ENCODE measurements around the gene SAMD14. TPM values are rescaled to one million over a fixed set of nuclear protein-coding genes. Genes with fewer than 3 reads are reported as not detected.

The SAMD14 gene
- polyA plus RNA-seq, 2 of the 4 experiments (the other 2 are of a cell fraction), result 0.12 to 0.75 TPM

DNA sequence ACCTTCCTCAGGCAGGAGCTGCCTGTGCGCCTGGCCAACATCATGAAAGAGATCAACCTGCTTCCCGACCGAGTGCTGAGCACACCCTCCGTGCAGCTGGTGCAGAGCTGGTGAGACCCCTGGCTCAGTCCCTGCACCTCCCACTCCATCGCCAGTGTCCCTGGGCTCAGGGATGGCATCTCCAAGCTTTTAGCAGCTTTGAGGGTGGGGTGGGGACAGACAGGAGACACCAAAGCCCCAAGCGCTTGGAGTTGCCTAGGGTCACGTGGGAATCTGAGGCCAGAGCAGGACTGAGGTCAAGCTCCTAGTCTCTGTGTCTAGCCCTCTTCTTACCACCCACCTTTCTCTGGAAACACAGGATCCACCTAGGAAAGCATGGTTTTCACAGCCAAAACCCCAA is 32.5 kb downstream of the SAMD14 start:
- POLR2A ChIA-PET, result no interaction called here
- no peak for ATAC-seq
- no peak for DNase-seq (ENCODE audit: low read depth in 1 of 2, low spot score in 1 of 2)
- H3K4me3 ChIP-seq, result no peak overlapping the region
- WGBS (ENCODE audit: missing lambda C conversion rate), result 87% methylated on average over 7 of the region's 7 CpGs
- H3K27ac ChIP-seq, result no peak overlapping the region
- TF ChIP-seq, protein P1, sequence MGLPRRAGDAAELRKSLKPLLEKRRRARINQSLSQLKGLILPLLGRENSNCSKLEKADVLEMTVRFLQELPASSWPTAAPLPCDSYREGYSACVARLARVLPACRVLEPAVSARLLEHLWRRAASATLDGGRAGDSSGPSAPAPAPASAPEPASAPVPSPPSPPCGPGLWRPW (IDR thresholded peaks at IDR 0.05), result no peak
- TF ChIP-seq, protein P2, sequence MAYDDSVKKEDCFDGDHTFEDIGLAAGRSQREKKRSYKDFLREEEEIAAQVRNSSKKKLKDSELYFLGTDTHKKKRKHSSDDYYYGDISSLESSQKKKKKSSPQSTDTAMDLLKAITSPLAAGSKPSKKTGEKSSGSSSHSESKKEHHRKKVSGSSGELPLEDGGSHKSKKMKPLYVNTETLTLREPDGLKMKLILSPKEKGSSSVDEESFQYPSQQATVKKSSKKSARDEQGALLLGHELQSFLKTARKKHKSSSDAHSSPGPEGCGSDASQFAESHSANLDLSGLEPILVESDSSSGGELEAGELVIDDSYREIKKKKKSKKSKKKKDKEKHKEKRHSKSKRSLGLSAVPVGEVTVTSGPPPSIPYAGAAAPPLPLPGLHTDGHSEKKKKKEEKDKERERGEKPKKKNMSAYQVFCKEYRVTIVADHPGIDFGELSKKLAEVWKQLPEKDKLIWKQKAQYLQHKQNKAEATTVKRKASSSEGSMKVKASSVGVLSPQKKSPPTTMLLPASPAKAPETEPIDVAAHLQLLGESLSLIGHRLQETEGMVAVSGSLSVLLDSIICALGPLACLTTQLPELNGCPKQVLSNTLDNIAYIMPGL (CRISPR knock-in tag; IDR thresholded peaks at IDR 0.05; ENCODE audit: borderline replicate concordance), result no peak
- TF ChIP-seq FOSB (CRISPR knock-in tag; IDR thresholded peaks at IDR 0.05) (no peak), TFCP2L1 (CRISPR knock-in tag; IDR thresholded peaks at IDR 0.05) (no peak), GATA3 (IDR thresholded peaks at IDR 0.05; ENCODE audit: borderline replicate concordance) (no peak), NFE2L2 (conservative IDR thresholded peaks at IDR 0.05; ENCODE audit: low read length) (no peak), CEBPB (IDR thresholded peaks at IDR 0.05) (no peak), ZSCAN20 (CRISPR knock-in tag; IDR thresholded peaks at IDR 0.05) (no peak)
- H3K4me2 ChIP-seq, result no peak overlapping the region
- no peaks in the 10 kb centered on the region for H3K9me3 ChIP-seq
- CTCF ChIA-PET, result interaction anchor here (0.6 to 30.9 kb wide), 10 partner anchors 10 to 199 kb away, joined by 3 to 1356 read pairs (median 24); partner anchors contain the start of genes ITGA3, PPP1R9B and SAMD14
- no peak for FAIRE-seq
- peaks cover 45% of the 10 kb centered on the region for H3K4me1 ChIP-seq

DNA sequence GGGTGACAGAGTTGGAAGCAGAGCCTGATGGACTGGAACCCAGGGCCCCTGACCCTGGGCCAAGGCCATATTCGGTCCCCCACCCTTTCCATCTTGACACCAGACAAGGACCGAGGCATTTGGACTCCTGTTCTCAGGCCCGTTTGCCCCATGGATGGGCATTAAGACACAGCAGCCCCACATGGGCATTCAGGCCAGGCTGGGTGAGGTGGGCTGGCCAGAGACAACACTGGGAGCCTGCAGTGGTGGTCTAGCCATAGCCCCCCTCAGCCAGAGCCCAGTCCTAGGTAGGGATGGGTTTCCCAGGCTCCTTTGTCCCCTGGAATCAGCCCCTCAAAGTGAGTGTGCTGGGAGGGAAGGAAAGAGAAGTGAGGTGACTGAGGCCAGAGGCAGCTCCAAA is 33.2 kb downstream of the SAMD14 start:
- no peak for FAIRE-seq
- ATAC-seq, result no peak
- WGBS (ENCODE audit: missing lambda C conversion rate), result 59% methylated on average over 3 of the region's 3 CpGs
- H3K4me3 ChIP-seq, result no peak overlapping the region
- no peak for DNase-seq (ENCODE audit: low read depth in 1 of 2, low spot score in 1 of 2)
- no peak for TF ChIP-seq CHD2 (IDR thresholded peaks at IDR 0.05; ENCODE audit: low read length, partially characterized antibody)
- no peak for TF ChIP-seq POLR2A (IDR thresholded peaks at IDR 0.05; ENCODE audit: low read length)
- no peak for TF ChIP-seq TFCP2L1 (CRISPR knock-in tag; IDR thresholded peaks at IDR 0.05)
- TF ChIP-seq, protein P3, sequence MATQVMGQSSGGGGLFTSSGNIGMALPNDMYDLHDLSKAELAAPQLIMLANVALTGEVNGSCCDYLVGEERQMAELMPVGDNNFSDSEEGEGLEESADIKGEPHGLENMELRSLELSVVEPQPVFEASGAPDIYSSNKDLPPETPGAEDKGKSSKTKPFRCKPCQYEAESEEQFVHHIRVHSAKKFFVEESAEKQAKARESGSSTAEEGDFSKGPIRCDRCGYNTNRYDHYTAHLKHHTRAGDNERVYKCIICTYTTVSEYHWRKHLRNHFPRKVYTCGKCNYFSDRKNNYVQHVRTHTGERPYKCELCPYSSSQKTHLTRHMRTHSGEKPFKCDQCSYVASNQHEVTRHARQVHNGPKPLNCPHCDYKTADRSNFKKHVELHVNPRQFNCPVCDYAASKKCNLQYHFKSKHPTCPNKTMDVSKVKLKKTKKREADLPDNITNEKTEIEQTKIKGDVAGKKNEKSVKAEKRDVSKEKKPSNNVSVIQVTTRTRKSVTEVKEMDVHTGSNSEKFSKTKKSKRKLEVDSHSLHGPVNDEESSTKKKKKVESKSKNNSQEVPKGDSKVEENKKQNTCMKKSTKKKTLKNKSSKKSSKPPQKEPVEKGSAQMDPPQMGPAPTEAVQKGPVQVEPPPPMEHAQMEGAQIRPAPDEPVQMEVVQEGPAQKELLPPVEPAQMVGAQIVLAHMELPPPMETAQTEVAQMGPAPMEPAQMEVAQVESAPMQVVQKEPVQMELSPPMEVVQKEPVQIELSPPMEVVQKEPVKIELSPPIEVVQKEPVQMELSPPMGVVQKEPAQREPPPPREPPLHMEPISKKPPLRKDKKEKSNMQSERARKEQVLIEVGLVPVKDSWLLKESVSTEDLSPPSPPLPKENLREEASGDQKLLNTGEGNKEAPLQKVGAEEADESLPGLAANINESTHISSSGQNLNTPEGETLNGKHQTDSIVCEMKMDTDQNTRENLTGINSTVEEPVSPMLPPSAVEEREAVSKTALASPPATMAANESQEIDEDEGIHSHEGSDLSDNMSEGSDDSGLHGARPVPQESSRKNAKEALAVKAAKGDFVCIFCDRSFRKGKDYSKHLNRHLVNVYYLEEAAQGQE (IDR thresholded peaks at IDR 0.05), result no peak
- TF ChIP-seq MYC (IDR thresholded peaks at IDR 0.05; ENCODE audit: borderline replicate concordance, low read length), result no peak
- TF ChIP-seq, protein P4, sequence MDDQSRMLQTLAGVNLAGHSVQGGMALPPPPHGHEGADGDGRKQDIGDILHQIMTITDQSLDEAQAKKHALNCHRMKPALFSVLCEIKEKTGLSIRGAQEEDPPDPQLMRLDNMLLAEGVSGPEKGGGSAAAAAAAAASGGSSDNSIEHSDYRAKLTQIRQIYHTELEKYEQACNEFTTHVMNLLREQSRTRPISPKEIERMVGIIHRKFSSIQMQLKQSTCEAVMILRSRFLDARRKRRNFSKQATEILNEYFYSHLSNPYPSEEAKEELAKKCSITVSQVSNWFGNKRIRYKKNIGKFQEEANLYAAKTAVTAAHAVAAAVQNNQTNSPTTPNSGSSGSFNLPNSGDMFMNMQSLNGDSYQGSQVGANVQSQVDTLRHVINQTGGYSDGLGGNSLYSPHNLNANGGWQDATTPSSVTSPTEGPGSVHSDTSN (IDR thresholded peaks at IDR 0.05), result no peak
- TF ChIP-seq POLR2AphosphoS2 (conservative IDR thresholded peaks at IDR 0.05; ENCODE audit: low read length), result no peak
- TF ChIP-seq, protein P5, sequence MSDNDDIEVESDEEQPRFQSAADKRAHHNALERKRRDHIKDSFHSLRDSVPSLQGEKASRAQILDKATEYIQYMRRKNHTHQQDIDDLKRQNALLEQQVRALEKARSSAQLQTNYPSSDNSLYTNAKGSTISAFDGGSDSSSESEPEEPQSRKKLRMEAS (IDR thresholded peaks at IDR 0.05), result no peak
- TF ChIP-seq, protein P6, sequence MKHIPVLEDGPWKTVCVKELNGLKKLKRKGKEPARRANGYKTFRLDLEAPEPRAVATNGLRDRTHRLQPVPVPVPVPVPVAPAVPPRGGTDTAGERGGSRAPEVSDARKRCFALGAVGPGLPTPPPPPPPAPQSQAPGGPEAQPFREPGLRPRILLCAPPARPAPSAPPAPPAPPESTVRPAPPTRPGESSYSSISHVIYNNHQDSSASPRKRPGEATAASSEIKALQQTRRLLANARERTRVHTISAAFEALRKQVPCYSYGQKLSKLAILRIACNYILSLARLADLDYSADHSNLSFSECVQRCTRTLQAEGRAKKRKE (CRISPR knock-in tag; IDR thresholded peaks at IDR 0.05; ENCODE audit: low read depth), result no peak
- TF ChIP-seq MAZ (IDR thresholded peaks at IDR 0.05; ENCODE audit: borderline replicate concordance, low read depth, low read length), result no peak
- no peak overlapping the region for H3K27ac ChIP-seq
- no peaks in the 10 kb centered on the region for H3K9me3 ChIP-seq
- peaks cover 38% of the 10 kb centered on the region for H3K4me1 ChIP-seq
- H3K4me2 ChIP-seq, result no peak overlapping the region
- CTCF ChIA-PET, result interaction anchor here (0.9 to 30.9 kb wide), 15 partner anchors 9 to 245 kb away, joined by 3 to 1356 read pairs (median 12); partner anchors contain the start of genes ITGA3, PPP1R9B, SAMD14 and SGCA
- POLR2A ChIA-PET, result no interaction called here

Measured in A549 (cell line).